ENCODE measurements around the gene NEAT1. TPM values are rescaled to one million over a fixed set of nuclear protein-coding genes. Genes with fewer than 3 reads are reported as not detected.

Gene NEAT1
- total and polyA plus RNA-seq, 9 of the 15 experiments (the other 6 are each of a cell fraction or from before 2014, with no cell fraction given) = 20.1 to 389 (median 62.8) TPM

DNA sequence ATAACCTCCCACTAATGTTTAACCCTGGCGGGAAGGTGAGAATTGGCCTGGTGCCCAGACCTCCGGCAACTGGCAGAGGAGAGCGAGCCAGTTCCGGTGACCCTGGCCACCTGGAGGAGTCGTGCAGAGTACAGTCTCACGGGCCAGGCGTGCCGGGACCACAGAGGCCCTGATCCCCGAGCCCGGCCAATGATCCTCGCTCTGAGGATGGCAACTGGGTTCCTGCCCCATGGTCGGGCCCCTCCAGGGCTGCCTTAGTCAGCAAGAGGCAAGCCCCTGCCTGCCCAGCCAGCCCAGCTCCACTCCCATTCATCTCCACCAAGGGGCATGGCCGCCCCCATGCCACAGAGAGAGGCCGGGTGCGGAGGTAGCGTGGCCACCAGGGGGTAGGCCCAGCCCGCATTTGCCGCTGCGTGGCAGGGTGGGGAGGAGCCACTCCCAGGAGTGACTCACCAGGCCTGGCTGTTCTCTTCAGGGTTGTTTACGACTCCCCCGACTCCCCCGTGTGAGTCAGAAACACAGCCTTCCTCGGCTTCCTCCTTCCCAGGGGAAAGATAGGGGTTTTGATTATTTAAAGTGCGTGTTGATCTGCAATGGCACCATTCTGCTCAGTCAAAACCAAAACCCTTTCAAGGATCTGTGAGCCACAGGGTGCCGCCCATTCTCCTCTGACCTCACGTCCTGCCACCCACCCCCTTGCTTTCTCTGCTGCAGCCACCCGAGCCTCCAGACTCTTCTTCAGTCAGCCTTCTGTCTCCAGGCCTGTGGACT is 40.4 kb upstream of the NEAT1 start, which contains the start of gene SLC25A45 (continued):
- TF ChIP-seq, protein P1, sequence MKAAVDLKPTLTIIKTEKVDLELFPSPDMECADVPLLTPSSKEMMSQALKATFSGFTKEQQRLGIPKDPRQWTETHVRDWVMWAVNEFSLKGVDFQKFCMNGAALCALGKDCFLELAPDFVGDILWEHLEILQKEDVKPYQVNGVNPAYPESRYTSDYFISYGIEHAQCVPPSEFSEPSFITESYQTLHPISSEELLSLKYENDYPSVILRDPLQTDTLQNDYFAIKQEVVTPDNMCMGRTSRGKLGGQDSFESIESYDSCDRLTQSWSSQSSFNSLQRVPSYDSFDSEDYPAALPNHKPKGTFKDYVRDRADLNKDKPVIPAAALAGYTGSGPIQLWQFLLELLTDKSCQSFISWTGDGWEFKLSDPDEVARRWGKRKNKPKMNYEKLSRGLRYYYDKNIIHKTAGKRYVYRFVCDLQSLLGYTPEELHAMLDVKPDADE (conservative IDR thresholded peaks at IDR 0.05; ENCODE audit: control insufficient read depth, low read depth, low read length) = no peak
- TF ChIP-seq TAL1 (IDR thresholded peaks at IDR 0.05) = 0 out of 2 replicates have a peak, but pooled peaks have one; percentile 3
- TF ChIP-seq ZBTB9 (CRISPR knock-in tag; IDR thresholded peaks at IDR 0.05) = peak; percentile 95
- TF ChIP-seq ZNF217 (CRISPR knock-in tag; IDR thresholded peaks at IDR 0.05) = no peak
- TF ChIP-seq, protein P2, sequence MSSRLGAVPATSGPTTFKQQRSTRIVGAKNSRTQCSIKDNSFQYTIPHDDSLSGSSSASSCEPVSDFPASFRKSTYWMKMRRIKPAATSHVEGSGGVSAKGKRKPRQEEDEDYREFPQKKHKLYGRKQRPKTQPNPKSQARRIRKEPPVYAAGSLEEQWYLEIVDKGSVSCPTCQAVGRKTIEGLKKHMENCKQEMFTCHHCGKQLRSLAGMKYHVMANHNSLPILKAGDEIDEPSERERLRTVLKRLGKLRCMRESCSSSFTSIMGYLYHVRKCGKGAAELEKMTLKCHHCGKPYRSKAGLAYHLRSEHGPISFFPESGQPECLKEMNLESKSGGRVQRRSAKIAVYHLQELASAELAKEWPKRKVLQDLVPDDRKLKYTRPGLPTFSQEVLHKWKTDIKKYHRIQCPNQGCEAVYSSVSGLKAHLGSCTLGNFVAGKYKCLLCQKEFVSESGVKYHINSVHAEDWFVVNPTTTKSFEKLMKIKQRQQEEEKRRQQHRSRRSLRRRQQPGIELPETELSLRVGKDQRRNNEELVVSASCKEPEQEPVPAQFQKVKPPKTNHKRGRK (tag; IDR thresholded peaks at IDR 0.05) = no peak
- TF ChIP-seq ZNF696 (CRISPR knock-in tag; conservative IDR thresholded peaks at IDR 0.05) = no peak
- TF ChIP-seq, protein P3, sequence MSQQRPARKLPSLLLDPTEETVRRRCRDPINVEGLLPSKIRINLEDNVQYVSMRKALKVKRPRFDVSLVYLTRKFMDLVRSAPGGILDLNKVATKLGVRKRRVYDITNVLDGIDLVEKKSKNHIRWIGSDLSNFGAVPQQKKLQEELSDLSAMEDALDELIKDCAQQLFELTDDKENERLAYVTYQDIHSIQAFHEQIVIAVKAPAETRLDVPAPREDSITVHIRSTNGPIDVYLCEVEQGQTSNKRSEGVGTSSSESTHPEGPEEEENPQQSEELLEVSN (IDR thresholded peaks at IDR 0.05; ENCODE audit: borderline replicate concordance in 1 of 2, extremely low read depth in 1 of 2, insufficient read depth in 1 of 2, insufficient read length in 1 of 2, low read depth in 1 of 2, low read length in 1 of 2, poor library complexity in 1 of 2, severe bottlenecking in 1 of 2) = peak in 1 of 2 experiments; percentile 44
- TF ChIP-seq RAD21 (CRISPR knock-in tag; conservative IDR thresholded peaks at IDR 0.05 in 1 of 2, IDR thresholded peaks at IDR 0.05 in 1 of 2) = peak; percentile 93 to 95
- no peak; the same call in 1 of the 2 replicates for TF ChIP-seq ZKSCAN8 (CRISPR knock-in tag; IDR thresholded peaks at IDR 0.05)
- TF ChIP-seq, protein P4, sequence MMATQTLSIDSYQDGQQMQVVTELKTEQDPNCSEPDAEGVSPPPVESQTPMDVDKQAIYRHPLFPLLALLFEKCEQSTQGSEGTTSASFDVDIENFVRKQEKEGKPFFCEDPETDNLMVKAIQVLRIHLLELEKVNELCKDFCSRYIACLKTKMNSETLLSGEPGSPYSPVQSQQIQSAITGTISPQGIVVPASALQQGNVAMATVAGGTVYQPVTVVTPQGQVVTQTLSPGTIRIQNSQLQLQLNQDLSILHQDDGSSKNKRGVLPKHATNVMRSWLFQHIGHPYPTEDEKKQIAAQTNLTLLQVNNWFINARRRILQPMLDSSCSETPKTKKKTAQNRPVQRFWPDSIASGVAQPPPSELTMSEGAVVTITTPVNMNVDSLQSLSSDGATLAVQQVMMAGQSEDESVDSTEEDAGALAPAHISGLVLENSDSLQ (IDR thresholded peaks at IDR 0.05) = peak; percentile 70
- TF ChIP-seq XRCC5 (IDR thresholded peaks at IDR 0.05; ENCODE audit: low read depth, low read length) = peak; percentile 92
- no peak for TF ChIP-seq SRSF3 (IDR thresholded peaks at IDR 0.05; ENCODE audit: insufficient read depth, low read length)
- peak in 1 of 2 experiments; percentile 51; a peak in 1 of 4 replicates for TF ChIP-seq ARNT (IDR thresholded peaks at IDR 0.05)
- TF ChIP-seq CAMTA2 (CRISPR knock-in tag; conservative IDR thresholded peaks at IDR 0.05) = 0 out of 2 replicates have a peak, but pooled peaks have one; percentile 37
- peak; percentile 84 for TF ChIP-seq EGR1 (conservative IDR thresholded peaks at IDR 0.05)
- TF ChIP-seq KLF13 (tag; IDR thresholded peaks at IDR 0.05; ENCODE audit: borderline replicate concordance, low read depth) = 0 out of 2 replicates have a peak, but pooled peaks have one; percentile 33
- TF ChIP-seq HOMEZ (CRISPR knock-in tag; IDR thresholded peaks at IDR 0.05) = peak; percentile 85

Data from K562 (cell line).